LNCaP clone FGC (cell line): ENCODE data around the gene TNNC1.

ENCODE experiments used
- DNase-seq: peaks from one replicate; pipeline ENCODE4 v3.0.0-alpha.2; 2011; ENCODE audit warnings: low read depth
- H3K4me3 ChIP-seq: 2 replicates; pipeline ENCODE4 v1.5.1; 2011; ENCODE audit warnings: mild to moderate bottlenecking, low read depth, low read length, control low read depth
- CTCF ChIP-seq: IDR thresholded peaks from 2 replicates; pipeline ENCODE4 v1.5.1; 2012; ENCODE audit warnings: mild to moderate bottlenecking; ENCODE audit not compliant: control insufficient read depth, insufficient read depth; ENCODE audit errors: extremely low read depth

The TNNC1 gene

DNA sequence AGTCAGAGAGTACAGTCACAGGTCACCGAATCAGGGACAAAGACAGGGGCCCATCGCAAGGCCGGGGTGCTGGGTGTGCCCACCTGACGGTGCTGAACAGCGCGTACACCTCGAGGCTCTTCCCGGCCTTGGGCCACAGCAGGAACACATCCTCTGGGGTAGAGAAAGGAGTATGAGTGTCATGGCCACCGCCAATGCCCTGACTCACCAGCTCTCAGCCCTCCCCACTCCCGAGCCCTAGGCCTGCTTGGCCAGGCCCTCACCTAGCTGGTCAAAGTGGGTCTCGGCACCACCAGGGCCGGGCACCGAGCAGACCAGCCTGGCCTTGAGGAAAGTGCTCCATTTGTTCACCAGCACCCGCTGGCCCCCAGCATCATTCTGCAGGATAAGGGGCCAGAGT, 13.2 kb downstream of the TNNC1 start:
- no peak overlapping the region for H3K4me3 ChIP-seq
- no peak for TF ChIP-seq CTCF
- DNase-seq: no peak

GRCh38 chr3:52440249-52440551, 13.6 kb downstream of the TNNC1 start:
- TF ChIP-seq CTCF: no peak
- H3K4me3 ChIP-seq: no peak overlapping the region
- no peak for DNase-seq

DNA sequence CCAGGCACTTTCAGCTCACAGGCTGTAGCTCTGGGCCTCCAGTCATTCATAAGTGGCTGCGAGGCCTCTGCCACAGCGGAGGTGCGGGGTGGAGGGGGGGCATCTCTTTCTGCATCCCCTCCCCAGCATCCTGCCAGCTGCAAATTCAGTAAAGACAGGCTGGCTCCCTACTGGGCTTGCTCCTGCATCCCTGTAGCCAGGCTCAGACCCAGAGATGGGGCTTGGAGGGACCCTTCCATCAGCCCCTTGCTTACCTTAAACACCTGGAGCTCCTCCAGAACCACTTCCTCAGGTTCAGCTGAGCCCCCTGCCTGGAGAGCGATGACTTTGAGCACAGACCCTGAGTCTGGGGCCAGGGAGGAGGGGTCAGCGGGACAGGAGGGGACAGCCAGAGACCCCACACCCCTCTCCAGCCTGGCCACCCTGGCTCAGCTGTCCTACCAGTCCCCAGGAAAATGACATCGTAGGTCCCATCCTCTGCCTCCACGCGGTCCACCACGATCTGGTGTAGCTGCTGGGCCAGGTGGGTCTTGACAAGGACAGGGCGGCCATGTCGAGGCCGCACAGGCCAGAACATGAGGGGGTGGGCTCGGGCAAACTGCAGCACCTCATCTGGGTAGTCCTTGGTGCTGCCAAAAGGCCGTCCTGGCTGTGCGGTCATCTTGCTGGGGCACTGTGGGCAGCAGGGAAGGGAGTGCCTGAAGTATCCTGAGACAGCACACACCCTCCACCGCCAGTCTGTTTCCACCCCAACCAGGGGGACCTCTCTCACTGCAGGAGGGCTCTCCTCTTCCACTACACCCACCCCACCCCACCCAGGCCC, 14.2 kb downstream of the TNNC1 start:
- no peak for TF ChIP-seq CTCF
- no peak overlapping the region for H3K4me3 ChIP-seq
- no peak for DNase-seq

GRCh38 chr3:52438579-52439425, 15.0 kb downstream of the TNNC1 start:
- H3K4me3 ChIP-seq: no peak overlapping the region
- no peak for DNase-seq
- no peak for TF ChIP-seq CTCF

GRCh38 chr3:52438104-52438376, 15.8 kb downstream of the TNNC1 start:
- no peak overlapping the region for H3K4me3 ChIP-seq
- DNase-seq: no peak
- no peak for TF ChIP-seq CTCF

GRCh38 chr3:52437326-52438103, 16.3 kb downstream of the TNNC1 start:
- peak; percentile 68 for DNase-seq
- TF ChIP-seq CTCF: no peak
- H3K4me3 ChIP-seq: no peak overlapping the region
